ENCODE measurements around the gene TRAK1. TPM values are rescaled to one million over a fixed set of nuclear protein-coding genes. Genes with fewer than 3 reads are reported as not detected.
A peak's percentile ranks its signal among the peaks of the same experiment; 100 is the strongest.

The TRAK1 gene
- total and polyA plus RNA-seq, 10 donors: 15.4 to 60.0 (median 47.8) TPM

DNA sequence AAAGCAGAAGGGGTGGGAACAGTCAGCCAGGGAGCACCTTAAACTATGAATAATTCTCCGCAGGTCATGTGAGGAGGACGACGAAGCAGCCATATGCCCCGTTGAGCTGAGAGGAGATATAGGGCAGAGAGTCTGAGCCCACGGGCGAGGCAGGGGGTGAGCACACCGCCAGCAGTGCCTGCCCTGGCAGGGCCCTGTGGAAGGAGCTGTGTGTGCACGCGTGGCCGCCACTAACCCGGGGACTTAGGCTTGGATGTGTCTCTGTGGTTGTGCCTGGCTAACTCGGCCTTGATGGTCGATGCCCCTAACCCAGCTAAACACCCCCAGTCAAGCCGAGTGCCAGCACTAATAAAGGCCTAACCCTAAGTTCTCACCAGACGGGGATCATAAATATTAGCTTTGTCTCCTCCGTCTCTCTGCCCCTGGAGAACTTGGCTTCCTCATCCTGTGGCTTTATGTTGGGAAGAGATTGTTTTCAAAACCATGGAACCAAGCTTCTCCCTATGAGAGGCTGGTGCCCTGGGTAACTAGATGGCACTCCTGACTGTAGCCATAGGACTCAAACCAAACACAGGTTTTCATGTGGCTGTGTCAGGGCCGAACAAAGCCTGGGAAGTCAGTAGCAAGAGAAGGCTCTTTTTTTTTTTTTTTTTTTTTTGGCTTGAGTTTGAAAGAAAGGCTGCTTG, 129.4 kb downstream of the TRAK1 start:
- no peaks in the 10 kb centered on the region for H3K27me3 ChIP-seq (replicated peaks in 1 of 7)
- 88 to 91% (median 91%) methylated on average over 17 of the region's 17 CpGs for WGBS, 5 donors
- H3K36me3 ChIP-seq: peaks cover 3 to 97% (median 54%) of the 10 kb centered on the region in 6 donors
- H3K27ac ChIP-seq: no peak overlapping the region
- no peak for DNase-seq
- intact Hi-C loops (cut with DNase I; ENCODE audit: low total_unique reads): no loop called here
- peaks cover 0 to 1% (median 0%) of the 10 kb centered on the region in 8 donors for H3K9me3 ChIP-seq
- no peak overlapping the region for H3K4me3 ChIP-seq
- peaks cover 0 to 24% (median 15%) of the 10 kb centered on the region in 6 donors for H3K4me1 ChIP-seq
- TF ChIP-seq CTCF (IDR thresholded peaks at IDR 0.05 in 8 of 11, conservative IDR thresholded peaks at IDR 0.05 in 3 of 11) (no peak), POLR2AphosphoS5 (IDR thresholded peaks at IDR 0.05) (peak in 1 of 3 donors; percentile 41)

GRCh38 chr3:42222942-42223693, 132.0 kb downstream of the TRAK1 start:
- Histone ChIP-seq H3K4me1 (no peaks in the 10 kb centered on the region), H3K27ac (no peak overlapping the region), H3K27me3 (replicated peaks in 1 of 7) (no peaks in the 10 kb centered on the region), H3K4me3 (no peak overlapping the region), H3K36me3 (peaks cover 3 to 84% (median 58%) of the 10 kb centered on the region in 6 donors), H3K9me3 (peaks cover 0 to 5% (median 0%) of the 10 kb centered on the region in 8 donors)
- TF ChIP-seq POLR2AphosphoS5 (IDR thresholded peaks at IDR 0.05) (peak in 1 of 3 donors; percentile 29), CTCF (IDR thresholded peaks at IDR 0.05 in 8 of 11, conservative IDR thresholded peaks at IDR 0.05 in 3 of 11) (no peak)
- WGBS, 5 donors: 87 to 94% (median 93%) methylated on average over 28 to 31 of the region's 31 CpGs
- intact Hi-C loops (cut with DNase I; ENCODE audit: low total_unique reads): no loop called here
- no peak for DNase-seq

- intact Hi-C loops (cut with DNase I; ENCODE audit: low total_unique reads): no loop called here
- DNase-seq: no peak
- TF ChIP-seq POLR2AphosphoS5 (IDR thresholded peaks at IDR 0.05): no peak
- no peak for TF ChIP-seq CTCF (IDR thresholded peaks at IDR 0.05 in 8 of 11, conservative IDR thresholded peaks at IDR 0.05 in 3 of 11)
- TF ChIP-seq POLR2A (IDR thresholded peaks at IDR 0.05): no peak
- Histone ChIP-seq H3K27ac (no peak overlapping the region), H3K27me3 (replicated peaks in 1 of 7) (no peaks in the 10 kb centered on the region), H3K36me3 (peaks cover 3 to 74% (median 55%) of the 10 kb centered on the region in 6 donors), H3K9me3 (peaks cover 0 to 5% (median 0%) of the 10 kb centered on the region in 8 donors), H3K4me3 (no peak overlapping the region), H3K4me1 (no peaks in the 10 kb centered on the region)
- 89 to 97% (median 92%) methylated on average over 9 of the region's 9 CpGs for WGBS, 5 donors
Observed at GRCh38 chr3:42224178-42224577, 133.0 kb downstream of the TRAK1 start.
